Fibroblast of pulmonary artery (primary cell): ENCODE measurements around the gene PRPF19.

Experiments used
- DNase-seq: peaks from one replicate; pipeline ENCODE4 v3.0.0-alpha.2; 2010; ENCODE audit warnings: low read depth
- H3K4me3 ChIP-seq: replicated peaks from 2 replicates; pipeline ENCODE4 v1.5.1; 2011; ENCODE audit warnings: low read depth, mild to moderate bottlenecking, control low read depth, low read length, moderate library complexity
- TF ChIP-seq, protein P1 (sequence below): IDR thresholded peaks from 2 replicates; pipeline ENCODE4 v1.5.1; 2011; ENCODE audit warnings: mild to moderate bottlenecking, control low read depth, low read length, inconsistent platforms; ENCODE audit errors: missing control alignments

The PRPF19 gene

GRCh38 chr11:60852982-60853950, 53.1 kb downstream of the PRPF19 start:
- TF ChIP-seq, protein P1, sequence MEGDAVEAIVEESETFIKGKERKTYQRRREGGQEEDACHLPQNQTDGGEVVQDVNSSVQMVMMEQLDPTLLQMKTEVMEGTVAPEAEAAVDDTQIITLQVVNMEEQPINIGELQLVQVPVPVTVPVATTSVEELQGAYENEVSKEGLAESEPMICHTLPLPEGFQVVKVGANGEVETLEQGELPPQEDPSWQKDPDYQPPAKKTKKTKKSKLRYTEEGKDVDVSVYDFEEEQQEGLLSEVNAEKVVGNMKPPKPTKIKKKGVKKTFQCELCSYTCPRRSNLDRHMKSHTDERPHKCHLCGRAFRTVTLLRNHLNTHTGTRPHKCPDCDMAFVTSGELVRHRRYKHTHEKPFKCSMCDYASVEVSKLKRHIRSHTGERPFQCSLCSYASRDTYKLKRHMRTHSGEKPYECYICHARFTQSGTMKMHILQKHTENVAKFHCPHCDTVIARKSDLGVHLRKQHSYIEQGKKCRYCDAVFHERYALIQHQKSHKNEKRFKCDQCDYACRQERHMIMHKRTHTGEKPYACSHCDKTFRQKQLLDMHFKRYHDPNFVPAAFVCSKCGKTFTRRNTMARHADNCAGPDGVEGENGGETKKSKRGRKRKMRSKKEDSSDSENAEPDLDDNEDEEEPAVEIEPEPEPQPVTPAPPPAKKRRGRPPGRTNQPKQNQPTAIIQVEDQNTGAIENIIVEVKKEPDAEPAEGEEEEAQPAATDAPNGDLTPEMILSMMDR = no peak
- DNase-seq = no peak
- no peak overlapping the region for H3K4me3 ChIP-seq

DNA sequence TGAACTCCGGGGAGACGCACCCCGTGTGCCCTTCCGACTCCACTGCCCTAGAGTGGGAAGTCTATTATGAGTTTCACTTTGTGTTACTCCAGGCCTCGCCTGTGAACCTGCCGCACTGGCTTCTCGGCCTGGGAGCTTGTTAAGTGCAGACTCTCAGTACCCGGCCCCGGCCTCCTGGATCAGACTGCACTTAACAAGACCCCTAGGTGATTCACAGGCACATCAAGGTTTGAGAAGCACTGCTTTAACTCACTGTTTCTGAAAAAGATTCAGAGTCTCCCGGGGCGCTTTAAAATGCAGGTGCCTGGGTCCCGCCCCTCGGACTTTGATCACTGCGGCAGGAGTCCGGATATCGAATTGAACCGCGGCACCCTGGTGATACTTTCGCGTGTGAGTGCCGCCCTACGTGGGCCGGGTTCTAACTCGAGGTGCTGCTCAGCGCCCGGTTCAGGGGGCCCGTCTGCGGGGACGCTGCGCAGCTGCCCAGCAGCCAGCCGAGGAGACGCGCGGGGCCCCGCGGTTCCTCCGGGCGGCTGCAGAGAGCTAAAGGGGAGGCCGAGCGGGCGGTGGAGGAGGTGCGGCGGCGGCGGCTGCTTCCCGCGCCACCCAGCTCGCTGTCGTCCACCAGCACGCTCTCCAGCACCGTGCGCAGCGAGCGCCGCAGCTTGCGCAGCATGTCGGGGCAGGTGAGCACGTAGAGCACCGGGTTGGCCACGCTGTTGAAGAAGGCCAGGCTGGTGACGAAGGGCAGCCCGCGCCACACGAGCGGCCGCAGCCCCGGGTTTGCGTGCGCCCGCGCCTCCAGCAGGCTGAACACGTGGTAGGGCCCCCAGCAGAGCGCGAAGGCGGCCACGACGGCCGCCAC, 54.0 kb downstream of the PRPF19 start:
- no peak overlapping the region for H3K4me3 ChIP-seq

GRCh38 chr11:60851327-60852104, 54.9 kb downstream of the PRPF19 start:
- TF ChIP-seq, protein P1 = no peak
- H3K4me3 ChIP-seq = no peak overlapping the region
- DNase-seq = no peak

More for the DNA sequence above, 54.0 kb downstream of the PRPF19 start:
- DNase-seq = no peak
- TF ChIP-seq, protein P1 = no peak

DNA sequence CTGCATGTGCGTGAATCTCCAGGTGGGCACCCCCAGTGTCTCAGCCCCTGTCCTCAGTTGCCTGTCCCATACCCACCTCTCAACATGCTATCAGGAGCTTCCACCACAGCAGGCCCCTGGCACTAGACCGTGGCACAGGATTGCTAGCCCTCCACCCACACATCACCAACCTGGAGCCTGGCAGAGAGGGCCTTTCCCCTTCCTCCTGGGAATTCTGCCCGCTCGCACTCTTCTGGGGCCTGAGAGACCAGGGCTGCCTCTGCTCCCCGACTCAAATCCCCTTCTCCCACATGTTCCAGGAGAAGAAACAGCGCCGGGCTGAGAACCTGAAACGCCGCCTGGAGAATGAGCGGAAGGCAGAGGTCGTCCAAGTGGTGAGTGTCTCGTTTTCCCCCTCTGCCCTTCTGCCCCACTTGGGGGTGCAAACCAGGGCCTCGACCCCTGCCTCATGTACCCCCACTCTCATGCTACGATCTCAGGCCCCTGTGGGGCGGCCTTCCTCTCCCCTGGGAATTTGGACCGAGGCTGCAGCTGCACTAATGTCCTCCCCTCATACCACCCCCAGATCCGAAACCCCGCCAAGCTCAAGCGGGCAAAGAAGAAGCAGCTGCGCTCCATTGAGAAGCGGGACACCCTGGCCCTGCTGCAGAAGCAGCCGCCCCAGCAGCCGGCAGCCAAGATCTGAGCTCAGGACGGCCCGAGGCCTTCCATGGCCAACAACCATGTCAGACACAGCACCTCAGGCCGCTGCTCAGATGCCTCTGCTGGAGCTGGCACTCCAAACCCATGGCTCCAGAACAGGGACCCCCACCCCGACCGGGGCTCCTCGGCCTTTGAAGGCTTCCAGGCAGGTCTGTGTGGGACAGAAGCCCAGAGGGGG, 56.5 kb downstream of the PRPF19 start:
- no peak overlapping the region for H3K4me3 ChIP-seq
- TF ChIP-seq, protein P1 = no peak
- no peak for DNase-seq

DNA sequence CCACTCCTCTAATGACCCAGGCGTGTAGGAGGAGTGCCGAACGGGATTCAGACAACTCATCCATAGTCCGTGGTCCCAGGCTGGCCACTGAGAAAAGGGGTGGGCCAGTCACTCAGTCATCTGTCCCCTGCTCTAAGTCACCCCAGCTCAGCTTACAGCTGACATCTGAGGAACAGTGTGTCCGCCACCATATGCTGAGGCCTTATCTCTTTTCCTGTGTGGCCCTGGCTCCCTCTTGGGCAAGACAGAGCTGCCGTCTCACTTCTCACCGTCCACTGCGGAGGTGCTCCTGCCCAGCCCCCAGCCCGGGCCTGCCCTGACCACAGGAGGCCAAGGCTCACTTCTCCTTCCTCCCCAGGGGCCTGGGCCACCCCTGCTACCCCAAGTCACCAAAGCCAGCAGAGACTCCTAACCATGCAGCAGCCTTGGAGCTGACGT, 57.7 kb downstream of the PRPF19 start:
- TF ChIP-seq, protein P1 = no peak
- no peak for DNase-seq
- H3K4me3 ChIP-seq = no peak overlapping the region
